GM12872 (cell line): ENCODE results near the gene ITGB5.

ENCODE experiments used
- TF ChIP-seq, protein P1 (sequence below): IDR thresholded peaks from 3 replicates; pipeline ENCODE4 v1.5.1; 2011; ENCODE audit warnings: low read depth, mild to moderate bottlenecking, low read length, moderate library complexity; ENCODE audit not compliant: insufficient read depth

The ITGB5 gene

DNA sequence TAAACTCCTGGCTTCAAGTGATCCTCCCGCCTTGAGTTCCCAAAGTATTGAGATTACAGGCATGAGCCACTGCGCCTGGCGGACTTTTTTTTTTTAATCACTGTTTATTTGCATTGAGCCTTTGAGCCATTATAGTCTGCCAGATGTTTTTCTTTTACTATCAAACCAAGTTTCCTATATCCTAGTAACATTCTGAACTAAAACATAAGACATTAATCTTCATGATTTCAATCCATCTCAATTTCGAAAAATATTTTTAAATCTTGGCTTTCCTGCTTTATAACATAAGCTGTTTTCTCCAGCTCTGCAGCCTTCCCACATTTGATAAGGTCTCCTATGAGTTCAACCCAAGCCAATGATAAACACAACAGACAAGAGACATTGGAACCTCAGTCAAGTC lies 81.5 kb downstream of the ITGB5 start:
- TF ChIP-seq, protein P1, sequence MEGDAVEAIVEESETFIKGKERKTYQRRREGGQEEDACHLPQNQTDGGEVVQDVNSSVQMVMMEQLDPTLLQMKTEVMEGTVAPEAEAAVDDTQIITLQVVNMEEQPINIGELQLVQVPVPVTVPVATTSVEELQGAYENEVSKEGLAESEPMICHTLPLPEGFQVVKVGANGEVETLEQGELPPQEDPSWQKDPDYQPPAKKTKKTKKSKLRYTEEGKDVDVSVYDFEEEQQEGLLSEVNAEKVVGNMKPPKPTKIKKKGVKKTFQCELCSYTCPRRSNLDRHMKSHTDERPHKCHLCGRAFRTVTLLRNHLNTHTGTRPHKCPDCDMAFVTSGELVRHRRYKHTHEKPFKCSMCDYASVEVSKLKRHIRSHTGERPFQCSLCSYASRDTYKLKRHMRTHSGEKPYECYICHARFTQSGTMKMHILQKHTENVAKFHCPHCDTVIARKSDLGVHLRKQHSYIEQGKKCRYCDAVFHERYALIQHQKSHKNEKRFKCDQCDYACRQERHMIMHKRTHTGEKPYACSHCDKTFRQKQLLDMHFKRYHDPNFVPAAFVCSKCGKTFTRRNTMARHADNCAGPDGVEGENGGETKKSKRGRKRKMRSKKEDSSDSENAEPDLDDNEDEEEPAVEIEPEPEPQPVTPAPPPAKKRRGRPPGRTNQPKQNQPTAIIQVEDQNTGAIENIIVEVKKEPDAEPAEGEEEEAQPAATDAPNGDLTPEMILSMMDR, result no peak

DNA sequence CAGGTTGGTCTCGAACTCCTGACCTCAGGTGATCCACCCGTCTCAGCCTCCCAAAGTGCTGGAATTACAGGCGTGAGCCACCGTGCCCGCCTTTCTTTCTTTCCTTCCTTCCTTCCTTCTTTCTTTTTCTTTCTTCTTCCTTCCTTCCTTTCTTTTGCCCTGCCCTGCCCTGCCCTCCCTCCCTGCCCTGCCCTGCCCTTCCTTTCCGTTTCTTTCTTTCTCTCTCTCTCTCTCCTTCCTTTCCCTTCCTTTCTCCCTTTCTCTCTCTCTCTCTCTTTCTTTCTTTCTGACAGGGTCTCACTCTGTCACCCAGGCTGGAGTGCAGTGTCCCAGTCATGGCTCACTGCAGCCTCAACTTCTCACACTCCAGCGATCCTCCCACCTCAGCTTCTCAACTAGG lies 82.3 kb downstream of the ITGB5 start:
- TF ChIP-seq, protein P1, result no peak

DNA sequence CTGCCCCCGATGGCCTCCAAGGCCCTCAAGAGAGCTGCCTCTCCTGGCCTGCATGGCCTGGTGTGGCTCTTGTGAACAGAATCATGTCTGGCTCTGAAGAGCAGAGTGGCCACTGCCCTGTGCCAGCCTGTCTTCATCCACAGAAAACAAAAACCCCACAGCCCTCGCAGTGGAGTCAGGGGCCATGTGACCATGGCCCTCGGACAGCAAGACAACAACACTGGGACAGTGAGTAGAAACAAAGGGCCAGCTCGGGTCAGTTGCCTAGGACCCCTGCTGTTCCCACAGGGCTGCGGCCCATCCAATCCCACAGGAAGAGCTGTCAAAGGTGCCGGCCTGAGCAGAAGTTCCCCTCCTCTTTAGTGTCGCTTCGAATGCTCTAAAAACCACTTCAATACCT lies 84.5 kb downstream of the ITGB5 start:
- TF ChIP-seq, protein P1, result no peak

DNA sequence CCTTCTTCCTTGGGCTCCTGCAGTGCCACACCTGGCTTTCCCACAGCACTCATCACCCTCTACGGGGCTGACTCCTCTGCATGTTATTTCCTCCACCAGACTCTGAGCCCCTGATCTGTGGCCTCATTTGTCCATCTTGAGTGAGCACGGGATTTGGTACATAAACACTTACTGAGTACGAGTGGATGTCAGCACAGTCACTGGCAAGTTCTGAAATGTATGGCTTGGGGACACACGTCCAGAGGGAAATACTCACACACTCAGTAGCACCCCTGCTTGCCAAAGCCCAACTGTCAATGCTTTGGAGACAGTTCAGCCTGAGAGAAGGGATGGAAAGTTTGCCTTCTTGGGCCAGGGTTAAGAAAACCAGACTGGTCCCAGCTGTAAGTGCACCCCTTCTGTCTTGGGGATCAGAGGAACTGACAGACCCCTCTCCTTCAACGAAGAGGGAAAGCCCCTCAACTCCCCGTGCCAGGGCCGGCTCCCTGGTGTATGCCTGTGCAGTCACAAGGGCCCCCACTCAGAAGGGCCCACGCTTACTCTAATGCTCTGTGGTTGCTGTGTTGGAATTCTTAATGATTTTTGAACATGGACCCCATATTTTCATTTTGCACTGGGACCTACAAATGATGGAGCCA lies 85.0 kb downstream of the ITGB5 start:
- TF ChIP-seq, protein P1, result no peak

DNA sequence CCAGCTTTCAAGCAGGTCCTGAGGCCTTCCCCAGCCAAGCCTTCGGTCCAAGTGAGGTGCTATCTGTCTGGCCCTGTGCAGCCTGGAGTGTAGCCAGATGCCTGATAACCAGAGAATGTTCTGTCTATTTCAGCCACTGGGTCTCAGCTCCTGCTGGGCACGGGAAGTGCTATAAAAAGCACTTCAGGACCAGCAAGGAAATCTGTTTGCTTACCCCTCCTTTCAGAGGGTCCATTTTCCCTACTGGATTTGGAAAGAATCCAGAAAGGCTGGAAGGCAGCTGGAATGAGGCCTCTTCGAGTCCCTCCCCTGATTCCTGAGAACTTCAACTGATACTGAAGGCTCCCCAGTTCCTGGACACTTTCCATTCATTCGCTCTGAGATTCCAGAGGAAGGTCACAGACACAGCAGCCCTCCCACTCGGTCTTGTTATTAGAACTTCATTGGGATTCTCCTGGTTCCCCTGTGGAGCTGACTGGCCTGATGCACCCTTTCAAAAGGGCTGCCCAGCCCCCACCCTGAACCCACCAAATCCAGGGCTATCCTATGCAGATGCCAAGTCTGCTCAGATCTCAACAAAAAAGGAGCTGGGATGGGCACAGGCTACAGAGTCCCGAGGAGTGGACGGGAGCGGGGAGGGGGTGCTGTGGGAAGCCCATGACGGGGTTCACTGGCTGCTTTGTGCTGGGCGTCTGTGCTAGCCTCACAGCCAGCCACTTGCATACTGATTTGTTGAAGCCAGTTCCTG lies 86.5 kb downstream of the ITGB5 start:
- TF ChIP-seq, protein P1, result no peak

DNA sequence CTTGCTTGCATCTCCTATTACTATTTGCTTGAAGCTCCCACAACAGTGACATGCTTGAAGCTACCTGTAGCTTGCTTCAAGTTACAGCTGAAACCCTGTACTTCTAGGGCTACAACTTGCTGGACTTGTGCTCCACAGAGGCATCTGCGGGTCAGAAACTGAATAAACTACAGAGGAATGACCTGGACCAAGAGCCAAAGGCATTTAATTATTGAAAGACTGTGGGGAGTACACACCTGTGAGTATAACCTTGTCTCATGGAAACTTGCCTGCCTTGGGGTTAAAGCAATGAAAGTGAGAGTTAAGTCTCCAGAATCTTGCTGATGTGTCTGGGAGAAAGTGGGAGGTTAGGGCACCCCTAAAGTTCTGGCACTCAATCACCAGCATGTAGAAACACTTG lies 87.1 kb downstream of the ITGB5 start:
- TF ChIP-seq, protein P1, result no peak

DNA sequence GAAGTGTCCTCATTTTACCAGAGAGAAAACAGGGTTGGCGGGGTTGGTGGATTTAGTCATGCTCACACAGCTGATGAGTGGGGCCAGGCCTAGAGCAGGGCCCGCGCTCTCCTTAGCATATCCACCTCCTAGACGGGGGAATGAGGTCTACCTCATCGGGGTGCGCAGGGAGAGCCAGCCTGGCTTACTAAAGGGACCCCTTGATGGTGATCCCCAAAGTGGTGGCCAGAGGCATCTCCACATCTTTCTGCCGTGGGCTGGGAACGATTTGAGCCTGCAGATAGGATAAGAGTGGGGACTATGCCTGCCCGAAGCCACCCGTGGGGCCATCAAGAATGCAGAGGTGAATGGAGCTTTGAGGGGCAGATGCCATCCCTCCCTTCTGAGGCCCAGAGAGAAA lies 87.5 kb downstream of the ITGB5 start:
- TF ChIP-seq, protein P1, result no peak
